ENCODE data around the gene RAMACL. TPM values are rescaled to one million over a fixed set of nuclear protein-coding genes. Genes with fewer than 3 reads are reported as not detected.

The RAMACL gene
- total RNA-seq, 1 experiment from 2014 or later: 0.28 TPM

DNA sequence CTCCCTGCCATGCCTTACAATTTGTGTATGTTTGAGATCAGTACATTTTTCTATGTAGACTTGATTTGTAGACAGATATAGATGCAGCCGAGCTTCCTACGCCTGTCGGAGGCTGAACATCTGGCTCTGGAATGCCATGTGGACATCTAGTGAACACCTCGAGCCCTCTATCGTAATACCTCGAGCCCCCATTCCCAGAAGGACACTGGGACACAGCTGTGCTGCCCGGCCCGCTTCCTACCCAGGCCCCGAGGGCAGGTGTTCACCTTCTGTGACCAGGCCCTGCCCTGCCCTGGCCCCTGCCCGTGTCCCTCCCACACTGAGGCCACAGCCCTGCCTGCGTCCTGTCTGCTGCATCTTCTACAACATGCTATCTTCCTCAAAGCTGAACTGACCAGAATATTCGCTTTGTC, 27.7 kb upstream of the RAMACL start:
- DNase-seq: no peak
- Mint-ChIP-seq H3K4me3 (no peak overlapping the region), H3K9me3 (no peaks in the 10 kb centered on the region), H3K4me1 (peaks cover 32 to 33% of the 10 kb centered on the region in 2 experiments), H3K27ac (no peak overlapping the region; a peak in 1 of 7 replicates), H3K36me3 (ENCODE audit: insufficient read depth in 1 of 3, low read depth in 3 of 3) (peaks cover 8 to 20% (median 15%) of the 10 kb centered on the region in 3 experiments), H3K27me3 (ENCODE audit: low read depth) (no peaks in the 10 kb centered on the region)
- Histone ChIP-seq H3K27me3 (ENCODE audit: insufficient read depth, low read length) (no peaks in the 10 kb centered on the region), H3K23ac (ENCODE audit: insufficient read length, low read depth, low read length) (no peak overlapping the region), H3K9me3 (ENCODE audit: control insufficient read depth, low read depth, low read length) (no peaks in the 10 kb centered on the region), H2AFZ (ENCODE audit: low read length) (no peak overlapping the region), H3K4me1 (ENCODE audit: insufficient read depth, low read length) (peaks cover 1% of the 10 kb centered on the region; the same call in 1 of the 2 replicates), H3K18ac (ENCODE audit: insufficient read length, low read depth, low read length) (no peak overlapping the region), H2AK5ac (ENCODE audit: insufficient read length, low read length) (no peak overlapping the region), H3T11ph (ENCODE audit: low read length) (no peak overlapping the region), H3K14ac (ENCODE audit: insufficient read depth, low read length) (no peak overlapping the region), H4K20me1 (ENCODE audit: control insufficient read depth, insufficient read depth, insufficient read length) (no peaks in the 10 kb centered on the region), H4K91ac (ENCODE audit: insufficient read length, low read depth, low read length) (no peak overlapping the region), H4K5ac (ENCODE audit: insufficient read length, low read depth, low read length) (no peak overlapping the region), H3K27ac (ENCODE audit: insufficient read length, low read depth, low read length) (no peak overlapping the region), H2BK15ac (ENCODE audit: low read depth, low read length) (no peak overlapping the region), H3K56ac (ENCODE audit: insufficient read length, low read depth, low read length) (no peak overlapping the region), H3K9ac (ENCODE audit: extremely low read depth, insufficient read length, low read length) (no peak overlapping the region), H4K8ac (replicated peaks; ENCODE audit: insufficient read length, low read depth, low read length) (no peak overlapping the region), H3K4me2 (ENCODE audit: insufficient read depth, insufficient read length, low read length) (no peak overlapping the region), H3K4ac (ENCODE audit: low read depth, low read length) (no peak overlapping the region), H3K23me2 (ENCODE audit: insufficient read length, low read depth, low read length, poor library complexity, severe bottlenecking) (no peaks in the 10 kb centered on the region), H2BK5ac (ENCODE audit: insufficient read length, low read length) (no peak overlapping the region), H2BK120ac (ENCODE audit: low read depth, low read length, poor library complexity, severe bottlenecking) (no peak overlapping the region), H2BK20ac (ENCODE audit: low read depth, low read length, poor library complexity, severe bottlenecking) (no peak overlapping the region), H3K79me2 (ENCODE audit: insufficient read depth, low read length) (peaks cover 5% of the 10 kb centered on the region; the same call in 1 of the 2 replicates), H3K79me1 (ENCODE audit: insufficient read depth, low read depth, low read length, poor library complexity, severe bottlenecking) (peaks cover 4% of the 10 kb centered on the region), H2BK12ac (ENCODE audit: insufficient read length, low read depth, low read length) (no peak overlapping the region)
- no CpG with 5 or more reads among the region's 12 CpGs for WGBS (ENCODE audit: extremely low coverage, insufficient read length, low lambda C conversion rate)
- TF ChIP-seq, protein P1, sequence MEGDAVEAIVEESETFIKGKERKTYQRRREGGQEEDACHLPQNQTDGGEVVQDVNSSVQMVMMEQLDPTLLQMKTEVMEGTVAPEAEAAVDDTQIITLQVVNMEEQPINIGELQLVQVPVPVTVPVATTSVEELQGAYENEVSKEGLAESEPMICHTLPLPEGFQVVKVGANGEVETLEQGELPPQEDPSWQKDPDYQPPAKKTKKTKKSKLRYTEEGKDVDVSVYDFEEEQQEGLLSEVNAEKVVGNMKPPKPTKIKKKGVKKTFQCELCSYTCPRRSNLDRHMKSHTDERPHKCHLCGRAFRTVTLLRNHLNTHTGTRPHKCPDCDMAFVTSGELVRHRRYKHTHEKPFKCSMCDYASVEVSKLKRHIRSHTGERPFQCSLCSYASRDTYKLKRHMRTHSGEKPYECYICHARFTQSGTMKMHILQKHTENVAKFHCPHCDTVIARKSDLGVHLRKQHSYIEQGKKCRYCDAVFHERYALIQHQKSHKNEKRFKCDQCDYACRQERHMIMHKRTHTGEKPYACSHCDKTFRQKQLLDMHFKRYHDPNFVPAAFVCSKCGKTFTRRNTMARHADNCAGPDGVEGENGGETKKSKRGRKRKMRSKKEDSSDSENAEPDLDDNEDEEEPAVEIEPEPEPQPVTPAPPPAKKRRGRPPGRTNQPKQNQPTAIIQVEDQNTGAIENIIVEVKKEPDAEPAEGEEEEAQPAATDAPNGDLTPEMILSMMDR (conservative IDR thresholded peaks at IDR 0.05): no peak

Measured in H9 (cell line).